Measurements from ENCODE around the gene PARD3.
"Not testable (repeated sequence)": the region's sequence is repeated elsewhere in the genome, so short reads cannot be mapped to it uniquely, and the experiment has no call there.

Gene PARD3

GRCh38 chr10:34268410-34268809 is 546.7 kb downstream of the PARD3 start:
- not testable (repeated sequence) for DNase-seq

GRCh38 chr10:34262985-34263384 is 552.1 kb downstream of the PARD3 start:
- no peak for DNase-seq

- DNase-seq: no peak
These were observed 554.2 kb downstream of the PARD3 start for GRCh38 chr10:34260904-34261303.

- DNase-seq: no peak
These were observed 558.9 kb downstream of the PARD3 start for GRCh38 chr10:34256216-34256615.

GRCh38 chr10:34255035-34255434 is 560.1 kb downstream of the PARD3 start:
- DNase-seq: no peak

GRCh38 chr10:34254596-34254995 is 560.5 kb downstream of the PARD3 start:
- no peak for DNase-seq

GRCh38 chr10:34252111-34252510 is 563.0 kb downstream of the PARD3 start:
- DNase-seq: no peak

GRCh38 chr10:34251177-34251576 is 563.9 kb downstream of the PARD3 start:
- DNase-seq: no peak

GRCh38 chr10:34250722-34251121 is 564.4 kb downstream of the PARD3 start:
- DNase-seq: no peak

- no peak for DNase-seq
These were observed 565.5 kb downstream of the PARD3 start for GRCh38 chr10:34249634-34250033.

- no peak for DNase-seq
These were observed 567.5 kb downstream of the PARD3 start for GRCh38 chr10:34247560-34247959.

- no peak for DNase-seq
These were observed 570.2 kb downstream of the PARD3 start for GRCh38 chr10:34244756-34245484.

- no peak for DNase-seq
These were observed 573.7 kb downstream of the PARD3 start for GRCh38 chr10:34241226-34242000.

- no peak for DNase-seq
These were observed 575.1 kb downstream of the PARD3 start for GRCh38 chr10:34240039-34240438.

- no peak for DNase-seq
These were observed 577.1 kb downstream of the PARD3 start for GRCh38 chr10:34237898-34238455.

- DNase-seq: no peak
These were observed 578.2 kb downstream of the PARD3 start for GRCh38 chr10:34236931-34237330.

GRCh38 chr10:34235164-34235832 is 579.8 kb downstream of the PARD3 start:
- no peak for DNase-seq

GRCh38 chr10:34232481-34232880 is 582.6 kb downstream of the PARD3 start:
- DNase-seq: no peak

GRCh38 chr10:34231441-34232180 is 583.5 kb downstream of the PARD3 start:
- DNase-seq: no peak

GRCh38 chr10:34229917-34230316 is 585.2 kb downstream of the PARD3 start:
- DNase-seq: no peak

- DNase-seq: no peak
These were observed 587.0 kb downstream of the PARD3 start for GRCh38 chr10:34228066-34228465.

- DNase-seq: no peak
These were observed 590.5 kb downstream of the PARD3 start for GRCh38 chr10:34224639-34225038.

GRCh38 chr10:34223658-34224057 is 591.4 kb downstream of the PARD3 start:
- no peak for DNase-seq

All from activated CD4-positive, alpha-beta T cell treated with anti-CD3 and anti-CD28 coated beads, Interleukin-2, amount 50 U/mL, for 1 hour (primary cell).